ENCODE data around the gene MRGPRG. TPM values are rescaled to one million over a fixed set of nuclear protein-coding genes. Genes with fewer than 3 reads are reported as not detected.

MRGPRG gene
- total RNA-seq, 1 experiment from 2014 or later, result not detected

DNA sequence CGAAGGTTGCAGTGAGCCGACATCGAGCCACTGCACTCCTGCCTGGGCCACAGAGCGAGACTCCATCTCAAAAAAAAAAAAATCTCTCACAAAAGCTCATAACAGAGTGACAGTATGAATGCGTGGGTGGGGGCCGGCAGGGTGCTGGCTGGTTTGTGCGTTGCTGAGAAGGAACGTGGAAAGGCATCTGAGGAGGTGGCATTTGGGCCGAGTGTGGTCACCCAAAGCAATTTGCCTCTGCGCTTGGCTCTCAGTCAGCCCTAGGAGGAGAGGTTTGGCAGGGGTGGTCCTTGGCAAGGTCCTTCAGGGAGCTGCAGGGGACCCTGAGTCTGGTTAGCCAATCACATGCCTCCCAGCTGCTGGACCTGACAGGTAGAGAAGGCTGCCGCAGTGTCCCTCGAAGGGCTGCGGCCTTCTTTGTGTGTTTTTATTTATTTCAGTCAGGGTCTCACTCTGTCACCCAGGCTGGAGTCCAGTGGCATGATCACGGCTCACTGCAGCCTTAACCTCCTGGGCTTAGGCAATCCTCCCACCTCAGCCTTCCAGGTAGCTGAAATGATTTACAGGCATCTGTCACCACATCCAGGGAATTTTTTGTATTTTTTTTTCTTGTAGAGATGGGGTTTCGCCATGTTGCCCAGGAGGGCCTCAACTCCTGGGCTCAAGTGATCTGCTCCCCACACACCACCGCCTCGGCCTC is 30.0 kb downstream of the MRGPRG start:
- Histone ChIP-seq H3K36me3 (ENCODE audit: insufficient read depth, low read length) (no peaks in the 10 kb centered on the region), H3K27ac (ENCODE audit: low read length) (no peak overlapping the region), H3K4me3 (ENCODE audit: low read length) (no peak overlapping the region), H2AFZ (ENCODE audit: low read length) (no peak overlapping the region), H3K4me1 (ENCODE audit: low read length) (no peaks in the 10 kb centered on the region), H3K27me3 (ENCODE audit: low read length) (no peaks in the 10 kb centered on the region), H3K9me3 (ENCODE audit: low read length) (no peaks in the 10 kb centered on the region), H3K9me2 (replicated peaks; ENCODE audit: insufficient read depth, low read length) (no peaks in the 10 kb centered on the region), H3K4me2 (ENCODE audit: low read depth, low read length, poor library complexity, severe bottlenecking) (no peak overlapping the region), H4K20me1 (ENCODE audit: insufficient read depth, low read depth, low read length) (no peaks in the 10 kb centered on the region), H3K79me2 (ENCODE audit: low read length) (no peaks in the 10 kb centered on the region), H3K9ac (ENCODE audit: low read length) (no peak overlapping the region)
- DNase-seq, result no peak

DNA sequence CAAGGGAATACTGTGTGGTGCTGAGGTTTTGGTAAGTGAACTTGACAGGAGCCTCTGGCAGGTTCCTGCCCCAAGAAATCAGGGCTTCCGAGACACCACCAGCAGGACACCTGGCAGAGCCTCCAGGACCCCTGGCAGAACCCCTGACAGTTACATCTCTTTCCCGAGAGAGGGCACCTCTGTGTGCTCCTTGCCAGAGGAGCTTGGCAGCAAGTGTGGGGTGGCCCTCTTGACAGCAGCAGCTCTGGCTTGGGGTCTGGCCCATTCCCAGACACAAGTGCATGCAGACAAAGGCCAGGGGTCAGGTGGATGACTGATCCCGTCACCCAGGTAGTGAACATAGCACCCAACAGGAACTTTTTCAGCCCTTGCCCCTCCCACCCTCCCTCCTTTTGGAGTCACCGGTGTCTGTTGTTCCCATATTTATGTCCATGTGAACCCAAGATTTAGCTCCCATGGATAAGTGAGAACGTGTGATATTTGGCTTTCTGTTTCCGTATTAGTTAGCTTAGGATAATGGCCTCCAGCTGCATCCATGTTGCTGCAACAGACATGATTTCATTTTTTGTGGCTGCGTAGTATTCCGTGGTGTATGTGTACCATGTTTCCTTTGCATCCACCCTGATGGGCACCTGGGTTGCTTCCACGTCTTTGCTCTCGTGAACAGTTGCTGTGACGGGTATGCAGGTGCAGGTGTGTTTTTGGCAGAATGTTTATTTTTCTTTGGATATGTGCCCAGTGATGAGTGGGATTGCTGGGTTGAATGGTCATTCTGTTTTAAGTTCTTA is 32.3 kb downstream of the MRGPRG start:
- no peak overlapping the region for H3K4me2 ChIP-seq (ENCODE audit: low read depth, low read length, poor library complexity, severe bottlenecking)
- no peaks in the 10 kb centered on the region for H3K9me2 ChIP-seq (replicated peaks; ENCODE audit: insufficient read depth, low read length)
- DNase-seq, result no peak
- H2AFZ ChIP-seq (ENCODE audit: low read length), result no peak overlapping the region
- H3K27me3 ChIP-seq (ENCODE audit: low read length), result no peaks in the 10 kb centered on the region
- H3K4me1 ChIP-seq (ENCODE audit: low read length), result no peaks in the 10 kb centered on the region
- no peak overlapping the region for H3K4me3 ChIP-seq (ENCODE audit: low read length)
- no peaks in the 10 kb centered on the region for H3K9me3 ChIP-seq (ENCODE audit: low read length)
- no peak overlapping the region for H3K27ac ChIP-seq (ENCODE audit: low read length)
- no peak overlapping the region for H3K9ac ChIP-seq (ENCODE audit: low read length)
- H3K79me2 ChIP-seq (ENCODE audit: low read length), result no peaks in the 10 kb centered on the region
- no peaks in the 10 kb centered on the region for H4K20me1 ChIP-seq (ENCODE audit: insufficient read depth, low read depth, low read length)
- no peaks in the 10 kb centered on the region for H3K36me3 ChIP-seq (ENCODE audit: insufficient read depth, low read length)

DNA sequence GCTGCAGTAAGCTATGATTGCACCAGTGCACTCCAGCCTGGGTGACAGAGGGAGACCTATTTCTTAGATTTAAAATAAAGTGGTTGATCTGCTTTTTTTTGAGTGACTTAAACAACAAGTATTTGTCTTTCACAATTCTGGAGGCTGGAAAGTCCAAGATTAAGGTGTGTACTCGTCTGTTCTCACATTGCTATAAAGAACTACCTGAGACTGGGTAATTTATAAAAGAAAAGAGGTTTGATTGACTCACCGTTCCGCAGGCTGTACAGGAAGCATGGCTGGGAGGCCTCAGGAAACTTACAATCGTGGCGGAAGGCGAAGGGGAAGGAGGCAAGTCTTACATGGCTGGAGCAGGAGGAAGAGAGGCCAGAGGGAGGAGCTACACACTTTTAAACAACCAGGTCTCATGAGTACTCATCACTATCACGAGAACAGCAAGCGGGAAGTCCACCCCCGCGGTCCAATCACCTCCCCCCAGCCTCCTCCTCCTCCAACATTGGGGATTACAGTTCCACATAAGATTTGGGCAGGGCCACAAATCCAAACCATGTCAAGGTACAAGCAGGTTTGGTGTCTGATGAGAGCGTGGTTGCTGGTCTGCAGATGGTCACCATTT is 33.8 kb downstream of the MRGPRG start:
- Histone ChIP-seq H3K4me3 (ENCODE audit: low read length) (no peak overlapping the region), H3K9me2 (replicated peaks; ENCODE audit: insufficient read depth, low read length) (no peaks in the 10 kb centered on the region), H3K27ac (ENCODE audit: low read length) (no peak overlapping the region), H3K27me3 (ENCODE audit: low read length) (no peaks in the 10 kb centered on the region), H2AFZ (ENCODE audit: low read length) (no peak overlapping the region), H3K79me2 (ENCODE audit: low read length) (no peaks in the 10 kb centered on the region), H3K9me3 (ENCODE audit: low read length) (no peaks in the 10 kb centered on the region), H4K20me1 (ENCODE audit: insufficient read depth, low read depth, low read length) (no peaks in the 10 kb centered on the region), H3K9ac (ENCODE audit: low read length) (no peak overlapping the region), H3K36me3 (ENCODE audit: insufficient read depth, low read length) (no peaks in the 10 kb centered on the region), H3K4me2 (ENCODE audit: low read depth, low read length, poor library complexity, severe bottlenecking) (no peak overlapping the region), H3K4me1 (ENCODE audit: low read length) (no peaks in the 10 kb centered on the region)
- no peak for DNase-seq

DNA sequence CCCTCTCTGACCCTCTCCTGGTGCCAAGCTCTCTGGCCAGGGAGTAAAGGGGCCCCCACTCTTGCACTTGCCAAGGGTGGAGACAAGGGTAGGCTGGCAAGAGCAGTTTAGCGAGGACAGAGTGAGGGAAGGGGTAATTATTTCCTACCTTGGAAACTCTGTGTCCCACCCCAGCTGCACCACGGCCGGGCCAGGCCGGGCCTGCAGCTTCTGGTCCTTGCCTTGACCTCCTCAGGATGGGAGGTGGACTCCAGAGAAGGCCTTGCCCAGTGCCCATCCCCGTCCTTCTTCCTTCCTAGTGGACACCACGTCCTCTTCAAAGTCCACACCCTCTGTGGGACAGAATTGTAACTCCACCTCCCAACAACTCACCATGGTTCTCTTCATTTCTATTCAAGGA is 35.1 kb downstream of the MRGPRG start:
- no peak overlapping the region for H2AFZ ChIP-seq (ENCODE audit: low read length)
- no peaks in the 10 kb centered on the region for H3K9me2 ChIP-seq (replicated peaks; ENCODE audit: insufficient read depth, low read length)
- H3K4me2 ChIP-seq (ENCODE audit: low read depth, low read length, poor library complexity, severe bottlenecking), result no peak overlapping the region
- H4K20me1 ChIP-seq (ENCODE audit: insufficient read depth, low read depth, low read length), result no peaks in the 10 kb centered on the region
- no peak overlapping the region for H3K4me3 ChIP-seq (ENCODE audit: low read length)
- no peaks in the 10 kb centered on the region for H3K36me3 ChIP-seq (ENCODE audit: insufficient read depth, low read length)
- H3K9ac ChIP-seq (ENCODE audit: low read length), result no peak overlapping the region
- H3K9me3 ChIP-seq (ENCODE audit: low read length), result no peaks in the 10 kb centered on the region
- no peak for DNase-seq
- H3K4me1 ChIP-seq (ENCODE audit: low read length), result no peaks in the 10 kb centered on the region
- H3K27me3 ChIP-seq (ENCODE audit: low read length), result no peaks in the 10 kb centered on the region
- no peak overlapping the region for H3K27ac ChIP-seq (ENCODE audit: low read length)
- no peaks in the 10 kb centered on the region for H3K79me2 ChIP-seq (ENCODE audit: low read length)

DNA sequence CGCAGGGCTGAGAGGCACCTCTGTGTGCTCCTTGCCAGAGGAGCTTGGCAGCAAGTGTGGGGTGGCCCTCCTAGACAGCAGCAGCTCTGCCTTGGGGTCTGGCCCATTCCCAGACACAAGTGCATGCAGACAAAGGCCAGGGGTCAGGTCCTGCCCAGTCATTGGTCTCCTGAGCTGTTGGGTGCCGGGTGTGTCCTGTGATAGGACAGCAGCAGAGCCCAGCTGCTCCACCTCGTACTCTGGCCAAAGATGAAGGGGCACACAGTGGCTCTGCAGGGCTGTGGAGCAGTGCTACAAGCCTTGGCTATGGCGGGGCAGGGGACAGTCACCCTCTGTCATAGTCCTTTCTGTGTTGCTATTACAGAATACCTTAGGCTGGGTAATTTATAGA is 36.2 kb downstream of the MRGPRG start:
- Histone ChIP-seq H3K9ac (ENCODE audit: low read length) (no peak overlapping the region), H3K4me1 (ENCODE audit: low read length) (no peaks in the 10 kb centered on the region), H3K4me3 (ENCODE audit: low read length) (no peak overlapping the region), H2AFZ (ENCODE audit: low read length) (no peak overlapping the region), H3K36me3 (ENCODE audit: insufficient read depth, low read length) (no peaks in the 10 kb centered on the region), H3K27ac (ENCODE audit: low read length) (no peak overlapping the region), H3K9me2 (replicated peaks; ENCODE audit: insufficient read depth, low read length) (no peaks in the 10 kb centered on the region), H3K27me3 (ENCODE audit: low read length) (no peaks in the 10 kb centered on the region), H3K79me2 (ENCODE audit: low read length) (no peaks in the 10 kb centered on the region), H4K20me1 (ENCODE audit: insufficient read depth, low read depth, low read length) (no peaks in the 10 kb centered on the region), H3K9me3 (ENCODE audit: low read length) (no peaks in the 10 kb centered on the region), H3K4me2 (ENCODE audit: low read depth, low read length, poor library complexity, severe bottlenecking) (no peak overlapping the region)
- no peak for DNase-seq

DNA sequence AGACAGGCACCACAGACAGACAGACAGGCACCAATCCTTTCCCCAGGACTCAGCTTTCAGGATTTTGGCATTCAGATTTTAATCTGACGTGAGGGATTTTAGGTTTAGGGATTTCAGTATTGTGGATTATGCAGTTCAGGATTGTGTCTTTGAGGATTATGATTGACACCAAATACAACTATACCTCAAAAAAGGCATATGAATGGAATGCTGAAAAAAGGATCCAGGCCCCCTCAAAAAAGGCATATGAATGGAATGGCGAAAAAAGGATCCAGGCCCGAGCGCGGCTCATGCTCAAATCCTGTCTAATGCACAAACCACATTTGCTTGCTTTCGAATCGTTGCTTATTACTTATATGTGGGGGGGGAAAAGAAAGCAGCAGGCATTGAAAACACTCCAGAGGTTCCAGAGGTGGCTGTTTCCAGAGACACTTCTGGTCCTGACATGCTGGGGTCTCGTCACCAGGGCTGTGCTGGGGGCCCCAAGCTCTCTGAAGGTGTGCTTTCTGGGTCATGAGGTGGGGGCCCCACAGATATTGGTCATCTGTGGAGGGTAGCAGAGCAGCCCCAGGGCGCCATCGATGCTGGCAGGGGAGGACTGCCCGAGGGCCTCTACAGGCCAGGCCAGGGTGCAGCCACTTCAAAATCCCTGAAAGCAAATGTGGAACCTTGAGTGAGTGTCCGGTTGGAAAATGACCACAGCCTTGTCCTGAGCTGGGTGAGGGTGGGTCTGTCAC is 36.7 kb downstream of the MRGPRG start:
- Histone ChIP-seq H3K79me2 (ENCODE audit: low read length) (no peaks in the 10 kb centered on the region), H3K27ac (ENCODE audit: low read length) (no peak overlapping the region), H3K9me2 (replicated peaks; ENCODE audit: insufficient read depth, low read length) (no peaks in the 10 kb centered on the region), H3K4me2 (ENCODE audit: low read depth, low read length, poor library complexity, severe bottlenecking) (no peak overlapping the region), H3K9me3 (ENCODE audit: low read length) (peaks cover 5% of the 10 kb centered on the region), H3K27me3 (ENCODE audit: low read length) (no peaks in the 10 kb centered on the region), H4K20me1 (ENCODE audit: insufficient read depth, low read depth, low read length) (no peaks in the 10 kb centered on the region), H3K4me1 (ENCODE audit: low read length) (no peaks in the 10 kb centered on the region), H3K4me3 (ENCODE audit: low read length) (no peak overlapping the region), H3K36me3 (ENCODE audit: insufficient read depth, low read length) (no peaks in the 10 kb centered on the region), H3K9ac (ENCODE audit: low read length) (no peak overlapping the region), H2AFZ (ENCODE audit: low read length) (no peak overlapping the region)
- DNase-seq, result no peak

DNA sequence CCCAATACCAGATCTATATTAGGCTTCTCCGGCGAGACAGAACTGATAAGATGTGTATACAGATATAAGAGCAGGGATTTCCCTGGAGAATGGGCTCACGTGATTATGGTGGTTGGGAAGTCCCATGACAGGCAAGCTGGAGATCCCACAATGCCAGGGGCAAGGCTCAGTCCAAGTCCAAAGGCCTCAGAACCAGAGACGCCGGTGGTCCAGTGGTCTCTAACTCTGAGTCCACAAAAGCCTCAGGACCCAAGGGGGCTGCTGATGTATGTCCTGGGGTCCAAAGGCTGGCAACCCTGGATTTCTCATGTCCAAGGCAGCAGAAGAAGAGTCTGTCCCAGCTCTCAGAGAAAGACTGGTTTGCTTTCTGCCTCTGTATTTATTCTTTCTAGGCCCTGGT is 37.7 kb downstream of the MRGPRG start:
- Histone ChIP-seq H2AFZ (ENCODE audit: low read length) (no peak overlapping the region), H3K9me2 (replicated peaks; ENCODE audit: insufficient read depth, low read length) (no peaks in the 10 kb centered on the region), H3K27me3 (ENCODE audit: low read length) (no peaks in the 10 kb centered on the region), H3K4me1 (ENCODE audit: low read length) (no peaks in the 10 kb centered on the region), H3K9ac (ENCODE audit: low read length) (no peak overlapping the region), H3K4me2 (ENCODE audit: low read depth, low read length, poor library complexity, severe bottlenecking) (no peak overlapping the region), H3K79me2 (ENCODE audit: low read length) (no peaks in the 10 kb centered on the region), H3K27ac (ENCODE audit: low read length) (no peak overlapping the region), H3K9me3 (ENCODE audit: low read length) (peaks cover 14% of the 10 kb centered on the region), H4K20me1 (ENCODE audit: insufficient read depth, low read depth, low read length) (no peaks in the 10 kb centered on the region), H3K4me3 (ENCODE audit: low read length) (no peak overlapping the region), H3K36me3 (ENCODE audit: insufficient read depth, low read length) (no peaks in the 10 kb centered on the region; the same call in 1 of the 2 replicates)
- no peak for DNase-seq

DNA sequence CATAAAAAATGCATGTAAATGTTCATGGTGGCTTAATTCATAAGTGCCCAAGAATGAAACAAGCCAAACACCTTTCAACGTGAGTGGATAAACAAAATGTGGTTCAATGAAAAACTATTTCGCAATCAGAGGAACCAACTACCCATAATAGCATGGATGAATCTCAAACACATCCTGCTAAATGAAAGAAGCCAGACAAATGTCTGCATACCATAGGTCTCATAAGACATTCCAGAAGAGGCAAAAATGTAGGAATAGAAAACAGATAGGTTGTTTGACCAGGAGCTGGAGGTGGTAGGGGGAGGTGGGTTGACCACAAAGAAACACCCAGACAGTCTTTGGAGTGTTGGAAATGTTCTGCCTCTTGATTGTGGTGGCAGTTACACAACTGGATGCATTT is 40.3 kb downstream of the MRGPRG start:
- Histone ChIP-seq H3K4me1 (ENCODE audit: low read length) (no peaks in the 10 kb centered on the region), H3K27ac (ENCODE audit: low read length) (no peak overlapping the region), H2AFZ (ENCODE audit: low read length) (no peak overlapping the region), H3K4me3 (ENCODE audit: low read length) (no peak overlapping the region), H3K9me2 (replicated peaks; ENCODE audit: insufficient read depth, low read length) (no peaks in the 10 kb centered on the region), H3K4me2 (ENCODE audit: low read depth, low read length, poor library complexity, severe bottlenecking) (no peak overlapping the region), H3K9ac (ENCODE audit: low read length) (no peak overlapping the region), H3K79me2 (ENCODE audit: low read length) (no peaks in the 10 kb centered on the region), H3K9me3 (ENCODE audit: low read length) (peaks cover 16% of the 10 kb centered on the region), H3K36me3 (ENCODE audit: insufficient read depth, low read length) (no peaks in the 10 kb centered on the region; the same call in 1 of the 2 replicates), H3K27me3 (ENCODE audit: low read length) (no peaks in the 10 kb centered on the region), H4K20me1 (ENCODE audit: insufficient read depth, low read depth, low read length) (no peaks in the 10 kb centered on the region)
- no peak for DNase-seq

Data from Karpas-422 (cell line).